DOHH2 (cell line): Measurements from ENCODE around the gene AUH.

ENCODE experiments used
- CTCF ChIP-seq: fragments of 200-600 bp; sonication (generic); IDR thresholded peaks from one replicate; pipeline ENCODE4 v1.5.1; 2014; ENCODE audit warnings: antibody characterized with exemption, mild to moderate bottlenecking, low read depth, low read length; ENCODE audit not compliant: poor library complexity, severe bottlenecking
- EZH2phosphoT487 ChIP-seq: fragments of 200-600 bp; sonication (generic); IDR thresholded peaks from 2 replicates; pipeline ENCODE4 v1.6.1; 2017; ENCODE audit warnings: borderline replicate concordance, mild to moderate bottlenecking, antibody characterized with exemption, low read length, moderate library complexity, mixed read lengths

- no peak for TF ChIP-seq CTCF
- no peak for TF ChIP-seq EZH2phosphoT487
Measured at GRCh38 chr9:91200692-91201336, 160.9 kb downstream of the AUH start.
